Activated CD4-positive, alpha-beta T cell treated with anti-CD3 and anti-CD28 coated beads, Interleukin-2, amount 50 U/mL, for 24 hours (primary cell): ENCODE results near the gene PAK6.

Source experiments
- DNase-seq, 2 donors: peaks; one replicate each; pipeline ENCODE4 v3.0.0-alpha.2; 2020; ENCODE audit warnings: low read depth in 1 of 2, low spot score in 1 of 2

PAK6 gene

GRCh38 chr15:40290918-40291574 lies 52.2 kb downstream of the PAK6 start:
- no peak for DNase-seq

- DNase-seq: no peak
Measured at GRCh38 chr15:40292246-40292645, 53.4 kb downstream of the PAK6 start.

- DNase-seq: no peak
Measured at GRCh38 chr15:40293006-40293405, 54.1 kb downstream of the PAK6 start.

- no peak for DNase-seq
Measured at GRCh38 chr15:40293905-40294895, 55.3 kb downstream of the PAK6 start.

GRCh38 chr15:40295297-40295696 lies 56.4 kb downstream of the PAK6 start:
- no peak for DNase-seq

GRCh38 chr15:40295877-40296560 lies 57.2 kb downstream of the PAK6 start:
- no peak for DNase-seq

GRCh38 chr15:40296561-40297230 lies 57.8 kb downstream of the PAK6 start:
- DNase-seq: no peak

- DNase-seq: no peak
Measured at GRCh38 chr15:40297356-40297755, 58.5 kb downstream of the PAK6 start.

- DNase-seq: no peak
Measured at GRCh38 chr15:40298216-40298935, 59.5 kb downstream of the PAK6 start.

GRCh38 chr15:40300367-40300766 lies 61.5 kb downstream of the PAK6 start:
- no peak for DNase-seq

GRCh38 chr15:40300771-40301170 lies 61.9 kb downstream of the PAK6 start:
- no peak for DNase-seq

GRCh38 chr15:40301467-40302179 lies 62.8 kb downstream of the PAK6 start:
- DNase-seq: no peak

GRCh38 chr15:40302288-40302886 lies 63.5 kb downstream of the PAK6 start:
- no peak for DNase-seq

GRCh38 chr15:40302981-40303380 lies 64.1 kb downstream of the PAK6 start:
- no peak for DNase-seq

- DNase-seq: no peak
Measured at GRCh38 chr15:40303576-40303975, 64.7 kb downstream of the PAK6 start.

- DNase-seq: no peak
Measured at GRCh38 chr15:40305281-40305680, 66.4 kb downstream of the PAK6 start.

- no peak for DNase-seq
Measured at GRCh38 chr15:40306371-40306770, 67.5 kb downstream of the PAK6 start.

- no peak for DNase-seq
Measured at GRCh38 chr15:40306908-40307307, 68.0 kb downstream of the PAK6 start.

- DNase-seq: peak; percentile 42 to 52
Measured at GRCh38 chr15:40307421-40308211, 68.8 kb downstream of the PAK6 start, which contains the start of gene PLCB2. PLCB2 (minus strand) TSS chr15:40307935; CDS start chr15:40307672, 263 bp downstream.
